A549 (cell line): ENCODE measurements around the gene EXOC2.

Experiments used
- CEBPB ChIP-seq, 2 experiments: fragments of >200 bp in 1 of 2; sonication (Bioruptor Twin) in 1 of 2; formaldehyde crosslinking in 1 of 2; IDR thresholded peaks; 2 replicates each; pipeline ENCODE4 v1.6.1; 2012 to 2016
- CTCF ChIP-seq: fragments of >200 bp; sonication (Bioruptor Twin); formaldehyde crosslinking; IDR thresholded peaks from 3 replicates; pipeline ENCODE4 v1.5.1; 2016
- EHMT2 ChIP-seq: fragments of 200-600 bp; sonication (generic); IDR thresholded peaks from 2 replicates; pipeline ENCODE4 v1.6.1; 2016; ENCODE audit warnings: antibody characterized with exemption, low read depth, mild to moderate bottlenecking, moderate library complexity
- ELK1 ChIP-seq: fragments of 150-350 bp; IDR thresholded peaks from 2 replicates; pipeline ENCODE4 v1.6.1; 2014; ENCODE audit warnings: low read depth, mild to moderate bottlenecking, low read length
- JUN ChIP-seq, 2 experiments: fragments of >200 bp; sonication (Bioruptor Twin); formaldehyde crosslinking; IDR thresholded peaks; 2 replicates in 1 of 2; 3 replicates in 1 of 2; pipeline ENCODE4 v1.6.1; 2016 to 2017
- KDM1A ChIP-seq: fragments of 200-600 bp; sonication (generic); IDR thresholded peaks from 2 replicates; pipeline ENCODE4 v1.6.1; 2016; ENCODE audit warnings: low read depth, mild to moderate bottlenecking
- MAX ChIP-seq: IDR thresholded peaks from 2 replicates; pipeline ENCODE4 v1.6.1; 2012
- NR3C1 ChIP-seq: fragments of >200 bp; sonication (Bioruptor Twin); formaldehyde crosslinking; IDR thresholded peaks from 3 replicates; pipeline ENCODE4 v1.6.1; 2017
- POLR2A ChIP-seq: IDR thresholded peaks from 2 replicates; pipeline ENCODE4 v1.6.1; 2012; ENCODE audit warnings: mild to moderate bottlenecking, low read length
- RFX5 ChIP-seq: fragments of 450-650 bp; IDR thresholded peaks from 2 replicates; pipeline ENCODE4 v1.7.1; 2014; ENCODE audit warnings: antibody characterized with exemption, mild to moderate bottlenecking, moderate library complexity
- RNF2 ChIP-seq: fragments of 200-600 bp; sonication (generic); IDR thresholded peaks from 2 replicates; pipeline ENCODE4 v1.6.1; 2016; ENCODE audit warnings: low read depth, mild to moderate bottlenecking, antibody characterized with exemption, moderate library complexity, borderline replicate concordance
- SREBF2 ChIP-seq: fragments of 450-650 bp; IDR thresholded peaks from 2 replicates; pipeline ENCODE4 v1.6.1; 2014; ENCODE audit warnings: mild to moderate bottlenecking, moderate library complexity

GRCh38 chr6:494394-494793, 198.5 kb downstream of the EXOC2 start:
- TF ChIP-seq CEBPB (IDR thresholded peaks at IDR 0.05) (no peak), POLR2A (no peak), CTCF (no peak), MAX (no peak), JUN (IDR thresholded peaks at IDR 0.05) (no peak), EHMT2 (no peak), RFX5 (no peak), RNF2 (no peak), KDM1A (no peak), NR3C1 (no peak), ELK1 (no peak), SREBF2 (no peak)
